Activated CD4-positive, alpha-beta memory T cell treated with anti-CD3 and anti-CD28 coated beads for 36 hours (primary cell): ENCODE data around the gene MRPS18C. TPM values are rescaled to one million over a fixed set of nuclear protein-coding genes. Genes with fewer than 3 reads are reported as not detected.
A peak's percentile ranks its signal among the peaks of the same experiment; 100 is the strongest.

ENCODE experiments used
- CTCF ChIA-PET: fragments of 350-600 bp; sonication (Branson Sonifier 250); formaldehyde crosslinking; loops from one replicate; lab custom pipeline; 2021; ENCODE audit warnings: antibody characterized with exemption, inconsistent platforms; lab: Charles Lee
- POLR2A ChIA-PET: fragments of 350-600 bp; sonication (Branson Sonifier 250); formaldehyde crosslinking; loops from one replicate; lab custom pipeline; 2021; ENCODE audit warnings: antibody characterized with exemption; lab: Charles Lee
- DNase-seq: peaks from one replicate; pipeline ENCODE4 v3.0.0-alpha.2; 2020
- H3K27ac Mint-ChIP-seq: one replicate; pipeline ENCODE4 v1.8.0; 2021; ENCODE audit warnings: mixed read lengths
- H3K27me3 Mint-ChIP-seq: one replicate; pipeline ENCODE4 v1.8.0; 2021; ENCODE audit warnings: mixed read lengths
- H3K36me3 Mint-ChIP-seq: one replicate; pipeline ENCODE4 v1.8.0; 2021; ENCODE audit warnings: mixed read lengths
- H3K4me1 Mint-ChIP-seq: one replicate; pipeline ENCODE4 v1.8.0; 2021; ENCODE audit warnings: low read depth, mixed read lengths
- H3K4me3 Mint-ChIP-seq: one replicate; pipeline ENCODE4 v1.8.0; 2021; ENCODE audit warnings: mild to moderate bottlenecking, mixed read lengths
- H3K9me3 Mint-ChIP-seq: one replicate; pipeline ENCODE4 v1.8.0; 2021; ENCODE audit warnings: mixed read lengths
- intact Hi-C: fragments of 100-400 bp; cut with micrococcal nuclease; formaldehyde crosslinking; loops from one replicate; pipeline ENCODE4 v1.15.1; 2023
- total RNA-seq, 2 experiments: library from RNA; stranded (reverse); gene quantifications; one replicate each; pipeline ENCODE4 v1.2.3, GENCODE V29; 2021

MRPS18C gene
- 10 to 100 TPM; 63.3 to 72.8 TPM for total RNA-seq

DNA sequence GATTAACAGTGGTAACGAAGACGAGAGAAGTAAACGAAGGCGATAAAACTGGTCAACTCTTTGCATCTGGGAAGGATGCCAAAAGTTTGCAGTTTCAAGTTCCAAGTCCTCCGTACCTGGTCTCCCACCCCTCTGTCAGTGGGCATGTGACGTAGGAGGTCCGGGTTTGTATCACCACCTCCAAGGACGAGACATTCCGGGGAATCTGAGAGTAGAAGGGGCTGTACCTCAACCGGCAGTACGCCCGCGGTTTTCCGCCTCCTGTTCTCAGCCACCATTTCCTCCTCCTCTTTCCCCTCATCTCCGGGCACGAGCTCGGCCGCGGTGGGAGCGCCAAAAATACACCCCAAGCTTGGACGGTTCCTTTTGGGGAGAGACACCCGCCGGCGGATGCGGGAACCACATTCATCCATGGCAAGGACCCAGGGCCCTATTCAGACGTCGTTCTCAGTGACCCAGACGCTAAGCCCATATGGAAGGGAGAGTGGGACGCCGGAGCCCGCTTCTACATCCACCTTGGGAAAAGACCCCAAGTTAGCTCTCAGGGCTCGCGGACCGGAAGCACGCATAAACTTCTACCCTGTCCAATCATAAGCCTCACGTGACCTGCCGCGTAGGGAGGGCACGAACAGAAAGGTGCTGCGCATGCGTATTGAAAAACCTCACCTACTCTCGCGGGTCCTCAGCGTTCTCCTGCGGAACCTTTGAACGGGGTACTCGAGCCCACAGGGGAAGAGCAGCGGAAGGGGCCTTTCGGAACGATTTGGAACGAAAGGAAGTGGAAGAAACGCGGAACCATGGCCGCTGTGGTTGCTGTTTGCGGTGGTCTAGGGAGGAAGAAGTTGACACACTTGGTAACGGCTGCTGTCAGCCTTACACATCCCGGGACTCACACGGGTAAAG, at the start of gene MRPS18C, which contains the start of gene HELQ:
Gene MRPS18C, plus strand, starts transcription at position 778 of the 903 bp plus-strand sequence. Its CDS starts 20 bp downstream, at position 798.
Gene HELQ, minus strand, starts transcription at position 543 of the 903 bp plus-strand sequence. Its CDS starts 130 bp downstream, at position 413.
- DNase-seq = peak; percentile 98
- POLR2A ChIA-PET = interaction anchor here (0.7 to 2.0 kb wide), 5 partner anchors 18 to 236 kb away, joined by 3 to 14 read pairs (median 3); partner anchors contain the start of gene COQ2
- intact Hi-C loops = loop anchor here (1.0 to 5.0 kb wide), 10 partner anchors 30 to 1081 kb away; partner anchors contain the start of genes ABRAXAS1, COPS4, COQ2 and ENOPH1
- peaks cover 44% of the 10 kb centered on the region for H3K4me1 Mint-ChIP-seq
- CTCF ChIA-PET = interaction anchor here (0.8 to 2.0 kb wide), 9 partner anchors 13 to 551 kb away, joined by 3 to 7 read pairs (median 3); partner anchors contain the start of genes COPS4 and COQ2
- no peaks in the 10 kb centered on the region for H3K9me3 Mint-ChIP-seq
- peaks cover 2% of the 10 kb centered on the region for H3K27me3 Mint-ChIP-seq
- H3K4me3 Mint-ChIP-seq = peak within 1 kb of the TSS; percentile 100
- peaks cover 50% of the 10 kb centered on the region for H3K36me3 Mint-ChIP-seq
- peak within 1 kb of the TSS; percentile 100 for H3K27ac Mint-ChIP-seq

DNA sequence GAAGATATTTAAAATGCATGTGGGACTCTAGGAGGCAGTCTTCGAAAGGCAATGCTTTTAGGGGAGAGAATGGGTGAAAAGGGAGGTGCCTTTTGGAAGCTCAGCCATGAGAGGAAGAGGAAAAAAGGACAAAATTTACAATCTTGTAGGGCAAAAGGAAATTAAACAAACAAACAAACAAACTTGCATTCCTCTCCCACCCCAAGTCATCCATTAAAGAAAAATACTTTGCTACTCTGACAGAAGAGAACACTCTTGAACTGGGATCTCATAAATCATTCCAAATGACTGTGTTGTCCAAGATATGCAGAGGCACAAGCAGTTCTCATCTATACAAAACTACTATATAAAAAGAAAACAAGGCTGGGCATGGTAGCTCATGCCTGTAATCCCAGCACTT, 47.0 kb upstream of the MRPS18C start:
- Mint-ChIP-seq H3K27me3 (no peaks in the 10 kb centered on the region), H3K27ac (no peak overlapping the region), H3K9me3 (no peaks in the 10 kb centered on the region), H3K4me1 (no peaks in the 10 kb centered on the region), H3K36me3 (peaks cover 25% of the 10 kb centered on the region), H3K4me3 (no peak overlapping the region)
- ChIA-PET CTCF (no interaction called here), POLR2A (no interaction called here)
- no peak for DNase-seq
- intact Hi-C loops = no loop called here

DNA sequence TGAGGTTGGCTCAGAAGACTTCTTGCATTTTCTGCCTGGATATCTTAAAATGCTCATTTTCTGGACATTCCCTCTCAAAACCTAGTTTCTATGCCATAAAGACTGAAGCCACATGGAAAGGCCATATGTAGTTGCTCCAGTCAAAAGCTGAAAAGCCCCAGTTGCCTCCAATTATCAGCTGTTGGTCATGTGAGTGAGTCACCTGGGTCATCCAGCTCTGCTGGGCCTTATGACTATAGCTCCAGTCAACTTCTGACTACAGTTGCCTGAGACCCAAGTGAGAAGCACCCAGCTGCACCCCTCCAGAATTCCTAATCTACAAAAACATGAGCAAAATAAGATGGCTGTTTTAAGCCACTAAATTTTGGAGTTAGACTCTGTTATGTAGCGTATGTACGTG, 42.2 kb upstream of the MRPS18C start:
- Mint-ChIP-seq H3K4me1 (no peaks in the 10 kb centered on the region), H3K9me3 (no peaks in the 10 kb centered on the region), H3K27ac (no peak overlapping the region), H3K27me3 (no peaks in the 10 kb centered on the region), H3K4me3 (no peak overlapping the region), H3K36me3 (peaks cover 32% of the 10 kb centered on the region)
- POLR2A ChIA-PET = no interaction called here
- intact Hi-C loops = no loop called here
- CTCF ChIA-PET = interaction anchor here (1.0 kb wide), 1 partner anchor 9 kb away, joined by 3 read pairs; no protein-coding TSS in a partner anchor
- DNase-seq = no peak

DNA sequence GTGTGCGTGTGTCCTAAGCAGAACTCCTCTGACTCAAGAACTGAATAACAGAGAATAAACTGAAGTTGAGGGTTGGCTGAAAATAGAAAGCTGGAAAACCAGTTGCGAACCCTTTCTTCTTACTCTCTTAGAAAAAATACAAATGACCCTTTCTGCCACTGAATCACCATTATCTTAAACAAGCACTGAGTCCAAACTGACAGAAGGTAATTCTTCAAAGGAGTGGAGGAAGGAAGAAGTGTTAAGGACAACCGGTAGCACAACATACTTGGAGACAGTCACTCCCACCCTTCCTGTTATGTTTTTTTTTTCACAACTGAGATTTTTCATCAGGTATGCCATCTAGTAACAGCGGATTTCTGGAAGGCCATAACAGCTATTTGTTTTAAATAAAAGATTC, 38.3 kb upstream of the MRPS18C start:
- Mint-ChIP-seq H3K9me3 (no peaks in the 10 kb centered on the region), H3K27me3 (no peaks in the 10 kb centered on the region), H3K4me1 (no peaks in the 10 kb centered on the region), H3K27ac (no peak overlapping the region), H3K36me3 (peaks cover 30% of the 10 kb centered on the region), H3K4me3 (no peak overlapping the region)
- intact Hi-C loops = no loop called here
- no peak for DNase-seq
- CTCF ChIA-PET = no interaction called here
- POLR2A ChIA-PET = no interaction called here

DNA sequence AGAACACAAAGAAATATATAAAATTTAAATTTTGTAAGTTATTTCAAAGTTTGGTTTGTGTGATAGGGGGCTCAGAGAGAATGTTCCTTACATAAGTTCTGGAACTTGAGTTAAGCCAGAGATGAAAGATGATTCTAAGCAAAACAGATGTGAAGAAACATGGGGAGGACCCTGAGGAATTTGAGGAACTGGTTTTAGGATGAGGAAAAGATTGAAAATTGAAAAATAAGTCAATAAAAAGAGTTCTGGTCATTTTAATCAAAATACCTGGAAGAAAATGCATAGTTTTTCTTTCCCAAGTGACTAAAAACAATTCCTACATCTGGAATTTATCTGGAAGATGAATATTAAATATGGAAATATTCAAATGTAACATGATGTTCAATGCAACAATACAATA, 37.6 kb upstream of the MRPS18C start:
- H3K36me3 Mint-ChIP-seq = peaks cover 29% of the 10 kb centered on the region
- no peaks in the 10 kb centered on the region for H3K9me3 Mint-ChIP-seq

DNA sequence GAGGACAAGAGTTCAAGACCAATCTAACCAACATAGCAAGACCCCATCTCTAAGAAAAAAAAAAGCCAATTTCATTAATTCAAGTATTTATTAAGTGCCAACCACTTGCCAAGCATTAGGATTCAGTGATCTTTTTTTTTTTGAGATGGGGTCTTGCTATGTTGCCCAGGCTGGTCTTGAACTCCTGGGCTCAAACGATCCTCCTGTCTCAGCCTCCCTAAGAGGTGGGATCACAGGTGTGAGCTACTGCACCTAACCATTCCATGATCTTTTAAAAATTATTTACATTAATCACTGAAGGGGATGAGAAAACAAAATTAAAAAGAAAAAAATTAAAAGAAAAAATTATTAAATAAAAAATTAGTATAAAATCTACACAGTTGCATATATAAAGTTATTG, 24.7 kb upstream of the MRPS18C start:
- Mint-ChIP-seq H3K4me1 (no peaks in the 10 kb centered on the region), H3K27ac (no peak overlapping the region), H3K27me3 (no peaks in the 10 kb centered on the region), H3K9me3 (no peaks in the 10 kb centered on the region), H3K4me3 (no peak overlapping the region), H3K36me3 (peaks cover 10% of the 10 kb centered on the region)
- POLR2A ChIA-PET = no interaction called here
- intact Hi-C loops = no loop called here
- DNase-seq = no peak
- CTCF ChIA-PET = no interaction called here

More for the DNA sequence above, 37.6 kb upstream of the MRPS18C start:
- intact Hi-C loops = no loop called here
- ChIA-PET POLR2A (interaction anchor here (0.6 kb wide), 1 partner anchor 24 kb away, joined by 5 read pairs; no protein-coding TSS in a partner anchor), CTCF (no interaction called here)
- Mint-ChIP-seq H3K27ac (no peak overlapping the region), H3K4me1 (no peaks in the 10 kb centered on the region), H3K4me3 (no peak overlapping the region), H3K27me3 (no peaks in the 10 kb centered on the region)
- DNase-seq = no peak

DNA sequence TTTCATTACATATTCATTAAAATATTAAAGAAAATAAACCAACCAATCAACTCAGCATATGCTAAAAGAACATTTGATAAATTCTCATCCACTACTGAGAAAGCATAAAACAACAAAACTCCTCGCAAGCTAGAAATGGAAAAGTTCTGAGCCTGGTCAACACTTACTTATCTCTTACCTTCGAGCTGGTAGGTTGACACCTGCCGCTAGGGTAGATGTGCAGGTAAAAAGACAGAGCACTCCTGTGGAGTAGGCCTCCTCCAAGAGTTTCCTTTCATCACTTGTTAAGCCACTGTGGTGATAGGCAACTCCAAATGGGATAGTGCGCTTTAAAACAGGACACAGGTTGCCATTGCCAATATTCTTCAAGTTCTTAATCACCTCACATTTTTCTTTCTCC, 19.2 kb upstream of the MRPS18C start:
- H3K4me3 Mint-ChIP-seq = no peak overlapping the region
- H3K9me3 Mint-ChIP-seq = no peaks in the 10 kb centered on the region
- intact Hi-C loops = no loop called here
- H3K4me1 Mint-ChIP-seq = no peaks in the 10 kb centered on the region
- ChIA-PET CTCF (no interaction called here), POLR2A (no interaction called here)
- H3K36me3 Mint-ChIP-seq = peaks cover 12% of the 10 kb centered on the region
- DNase-seq = no peak
- H3K27me3 Mint-ChIP-seq = no peaks in the 10 kb centered on the region
- H3K27ac Mint-ChIP-seq = no peak overlapping the region

DNA sequence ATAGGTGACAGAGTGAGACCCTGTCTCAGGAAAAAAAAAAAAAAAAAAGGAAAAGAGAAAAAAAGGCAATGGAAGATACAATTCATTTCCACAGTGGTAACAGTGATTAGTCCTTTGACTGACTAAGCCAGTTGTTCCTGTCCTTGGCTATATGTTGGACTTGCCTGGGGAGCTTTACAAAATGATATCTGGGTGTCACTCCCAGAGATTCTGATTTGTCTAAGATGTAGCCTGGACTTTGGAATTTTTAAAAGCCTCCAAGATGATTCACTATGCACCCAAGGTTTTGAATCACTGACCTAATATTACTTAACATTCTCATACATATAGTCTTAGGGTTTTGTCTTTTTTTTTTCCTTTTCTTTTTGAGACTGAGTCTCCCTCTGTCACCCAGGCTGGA, 17.1 kb upstream of the MRPS18C start:
- ChIA-PET CTCF (no interaction called here), POLR2A (no interaction called here)
- Mint-ChIP-seq H3K9me3 (no peaks in the 10 kb centered on the region), H3K4me3 (no peak overlapping the region), H3K36me3 (peaks cover 15% of the 10 kb centered on the region), H3K27ac (no peak overlapping the region), H3K27me3 (no peaks in the 10 kb centered on the region), H3K4me1 (no peaks in the 10 kb centered on the region)
- intact Hi-C loops = no loop called here
- no peak for DNase-seq

DNA sequence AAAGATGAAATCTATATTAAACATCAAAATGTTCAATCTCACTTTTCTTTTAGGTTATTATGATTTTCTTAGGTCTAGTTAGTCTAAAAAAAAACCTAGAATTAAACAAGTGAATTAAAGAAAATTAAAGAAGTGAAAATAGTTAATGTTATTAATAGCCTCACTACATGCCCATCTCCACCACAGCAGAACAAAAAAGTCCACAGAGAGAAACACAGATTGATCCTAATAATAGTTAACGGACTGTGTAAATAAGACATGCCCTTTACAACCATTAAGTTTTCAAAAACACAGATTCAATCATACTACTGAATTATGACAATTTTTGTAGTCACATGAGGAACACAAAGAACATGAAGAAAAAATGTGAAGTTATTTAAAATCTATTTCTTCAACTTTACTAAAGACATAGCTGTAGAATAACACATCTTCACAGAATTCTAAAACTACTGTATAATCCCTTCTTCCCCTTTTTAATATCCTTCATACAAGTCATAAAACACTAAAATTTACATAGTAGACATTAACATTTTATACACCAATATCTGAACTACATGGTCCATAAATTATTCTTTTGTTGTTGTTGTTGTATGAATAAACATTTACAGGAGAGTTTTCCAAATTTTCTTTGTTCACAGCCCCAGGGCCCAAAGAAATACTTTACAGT, 15.6 kb upstream of the MRPS18C start:
- ChIA-PET CTCF (interaction anchor here (1.3 kb wide), 1 partner anchor 131 kb away, joined by 3 read pairs; no protein-coding TSS in a partner anchor), POLR2A (no interaction called here)
- no peaks in the 10 kb centered on the region for H3K27me3 Mint-ChIP-seq
- H3K4me3 Mint-ChIP-seq = no peak overlapping the region
- peaks cover 22% of the 10 kb centered on the region for H3K36me3 Mint-ChIP-seq
- H3K4me1 Mint-ChIP-seq = no peaks in the 10 kb centered on the region
- no peaks in the 10 kb centered on the region for H3K9me3 Mint-ChIP-seq
- intact Hi-C loops = no loop called here
- H3K27ac Mint-ChIP-seq = no peak overlapping the region
- no peak for DNase-seq

DNA sequence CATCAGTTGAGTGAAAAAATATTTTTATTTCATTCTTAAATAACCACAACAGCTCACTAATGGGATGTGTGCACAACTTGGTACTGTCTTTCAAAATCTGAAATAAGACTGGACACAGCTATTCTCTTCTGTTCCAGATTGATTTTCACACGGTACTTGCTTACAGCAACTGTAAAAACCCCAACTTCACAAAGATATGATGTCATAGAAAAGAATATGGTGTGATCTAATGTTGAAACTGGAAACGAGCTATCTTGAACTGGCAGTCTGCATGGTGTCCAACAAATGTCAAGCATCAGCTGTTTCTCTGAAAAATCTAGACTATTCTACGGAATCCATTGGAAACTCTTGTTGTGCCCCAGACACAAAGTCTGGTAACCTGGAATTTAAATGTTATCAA, 15.0 kb upstream of the MRPS18C start:
- ChIA-PET POLR2A (no interaction called here), CTCF (interaction anchor here (1.3 kb wide), 1 partner anchor 132 kb away, joined by 3 read pairs; no protein-coding TSS in a partner anchor)
- Mint-ChIP-seq H3K4me1 (no peaks in the 10 kb centered on the region), H3K9me3 (no peaks in the 10 kb centered on the region), H3K36me3 (peaks cover 22% of the 10 kb centered on the region), H3K4me3 (no peak overlapping the region), H3K27ac (no peak overlapping the region), H3K27me3 (no peaks in the 10 kb centered on the region)
- no peak for DNase-seq
- intact Hi-C loops = no loop called here

DNA sequence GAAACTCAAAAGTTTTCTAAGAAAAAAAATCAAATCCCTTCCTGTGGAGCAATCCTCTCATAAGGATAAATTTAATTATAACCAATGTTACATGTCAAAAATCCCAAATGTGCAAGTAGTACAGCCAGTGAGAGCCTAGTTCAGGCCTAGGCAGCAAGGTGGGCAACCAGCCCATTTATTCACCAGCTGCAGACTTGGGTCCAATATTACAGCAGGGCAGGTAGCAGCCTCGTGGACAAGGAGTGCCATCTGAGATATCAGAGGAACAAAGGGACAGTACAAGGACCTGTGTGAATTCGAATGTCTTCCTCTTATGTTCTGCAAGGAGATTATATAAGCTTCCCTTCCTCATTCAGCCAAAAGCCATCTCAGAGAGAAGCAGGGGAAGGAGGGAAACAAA, 6.8 kb upstream of the MRPS18C start:
- H3K4me3 Mint-ChIP-seq = no peak overlapping the region
- no peak overlapping the region for H3K27ac Mint-ChIP-seq
- H3K27me3 Mint-ChIP-seq = no peaks in the 10 kb centered on the region
- CTCF ChIA-PET = no interaction called here
- intact Hi-C loops = no loop called here
- peaks cover 29% of the 10 kb centered on the region for H3K36me3 Mint-ChIP-seq
- POLR2A ChIA-PET = no interaction called here
- DNase-seq = no peak
- H3K4me1 Mint-ChIP-seq = peaks cover 25% of the 10 kb centered on the region
- H3K9me3 Mint-ChIP-seq = no peaks in the 10 kb centered on the region

DNA sequence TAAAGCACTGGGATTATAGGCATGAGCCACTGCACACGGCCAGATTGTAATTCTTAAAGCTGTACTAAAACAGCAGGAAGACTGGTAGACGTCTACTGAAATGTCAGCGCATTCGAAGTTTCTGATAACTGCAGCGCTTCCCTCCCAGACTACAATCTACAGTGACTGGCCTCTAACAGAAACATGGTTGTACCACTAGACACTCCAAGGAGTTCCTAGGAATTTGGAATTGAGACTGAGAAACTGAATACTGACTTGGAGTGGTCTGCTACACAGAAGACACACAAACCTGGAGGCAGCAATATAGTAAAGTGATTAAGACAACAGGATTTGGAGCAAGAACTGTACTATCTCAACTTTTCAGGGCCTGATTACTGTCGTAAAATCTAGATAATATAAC, 1.2 kb upstream of the MRPS18C start:
- peaks cover 47% of the 10 kb centered on the region for H3K4me1 Mint-ChIP-seq

More for the DNA sequence above, 1.2 kb upstream of the MRPS18C start:
- CTCF ChIA-PET = interaction anchor here (1.0 to 2.0 kb wide), 5 partner anchors 13 to 172 kb away, joined by 3 to 7 read pairs (median 6); partner anchors contain the start of gene COQ2
- POLR2A ChIA-PET = interaction anchor here (1.1 to 2.0 kb wide), 4 partner anchors 19 to 235 kb away, joined by 3 to 14 read pairs (median 4); partner anchors contain the start of gene COQ2
- DNase-seq = no peak
- H3K4me3 Mint-ChIP-seq = peak overlapping the region; percentile 100
- peaks cover 48% of the 10 kb centered on the region for H3K36me3 Mint-ChIP-seq
- peak overlapping the region; percentile 100 for H3K27ac Mint-ChIP-seq
- intact Hi-C loops = loop anchor here (1.0 to 5.0 kb wide), 9 partner anchors 31 to 1022 kb away; partner anchors contain the start of genes ABRAXAS1, COPS4, COQ2 and ENOPH1
- peaks cover 2% of the 10 kb centered on the region for H3K27me3 Mint-ChIP-seq
- H3K9me3 Mint-ChIP-seq = no peaks in the 10 kb centered on the region
